SU-DHL-6 (cell line): Measurements from ENCODE around the gene ARL4A.

Experiments used
- H2AFZ ChIP-seq: fragments of 200-600 bp; sonication (generic); 2 replicates; pipeline ENCODE4 v1.6.1; 2014; ENCODE audit warnings: low read depth, mild to moderate bottlenecking, moderate library complexity, mixed read lengths, antibody characterized with exemption, low read length; ENCODE audit not compliant: severe bottlenecking
- H3F3A ChIP-seq: fragments of 200-600 bp; shearing (Covaris generic); 2 replicates; pipeline ENCODE4 v1.6.0; 2016; ENCODE audit warnings: antibody characterized with exemption, mild to moderate bottlenecking; ENCODE audit not compliant: insufficient read depth
- H3K27ac ChIP-seq: fragments of 200-600 bp; sonication (generic); 2 replicates; pipeline ENCODE4 v1.5.1; 2016; ENCODE audit warnings: low read depth, mild to moderate bottlenecking, low read length, moderate library complexity, mixed read lengths
- H3K27me3 ChIP-seq: fragments of 200-600 bp; sonication (generic), shearing (Covaris generic); 2 replicates; pipeline ENCODE4 v1.6.0; 2014; ENCODE audit warnings: mild to moderate bottlenecking, low read length
- H3K36me3 ChIP-seq: fragments of 200-600 bp; sonication (generic); 2 replicates; pipeline ENCODE4 v1.6.1; 2014; ENCODE audit warnings: mild to moderate bottlenecking, low read length, mixed read lengths
- H3K4me2 ChIP-seq: fragments of 300-600, 200-600 bp; shearing (Covaris generic), sonication (generic); 2 replicates; pipeline ENCODE4 v1.6.0; 2014; ENCODE audit warnings: low read length, low read depth, mild to moderate bottlenecking; ENCODE audit not compliant: poor library complexity, severe bottlenecking
- H3K4me3 ChIP-seq: fragments of 200-600 bp; sonication (generic); 2 replicates; pipeline ENCODE4 v1.5.1; 2014; ENCODE audit warnings: antibody characterized with exemption, low read length, mild to moderate bottlenecking, mixed read lengths; ENCODE audit not compliant: insufficient read depth, poor library complexity, severe bottlenecking
- H3K79me2 ChIP-seq: fragments of 200-600 bp; sonication (generic); 2 replicates; pipeline ENCODE4 v1.6.1; 2014; ENCODE audit warnings: mild to moderate bottlenecking, low read length, moderate library complexity; ENCODE audit not compliant: insufficient read depth
- H3K9ac ChIP-seq: fragments of 200-600 bp; sonication (generic); 2 replicates; pipeline ENCODE4 v1.7.0; 2014; ENCODE audit warnings: mild to moderate bottlenecking, low read length
- H3K9me2 ChIP-seq: fragments of 200-600 bp; sonication (generic); replicated peaks from 2 replicates; pipeline ENCODE4 v1.6.1; 2014; ENCODE audit warnings: low read length; ENCODE audit not compliant: insufficient read depth
- H3K9me3 ChIP-seq: fragments of 200-600 bp; sonication (generic); 2 replicates; pipeline ENCODE4 v1.6.1; 2014; ENCODE audit warnings: low read length, mixed read lengths; ENCODE audit not compliant: insufficient read depth
- H4K20me1 ChIP-seq: fragments of 200-600 bp; sonication (generic); 2 replicates; pipeline ENCODE4 v1.6.1; 2014; ENCODE audit warnings: low read depth, mild to moderate bottlenecking, antibody characterized with exemption, low read length, moderate library complexity, mixed read lengths
- EZH2phosphoT487 ChIP-seq: fragments of 200-600 bp; sonication (generic), shearing (Covaris generic); conservative IDR thresholded peaks from 2 replicates; pipeline ENCODE4 v1.6.1; 2018; ENCODE audit warnings: mild to moderate bottlenecking, antibody characterized with exemption, low read length, moderate library complexity, mixed read lengths
- TF ChIP-seq, protein P1 (sequence below): fragments of 200-600 bp; sonication (generic); IDR thresholded peaks from one replicate; pipeline ENCODE4 v1.5.1; 2017; ENCODE audit warnings: antibody characterized with exemption, mild to moderate bottlenecking, low read length, moderate library complexity; ENCODE audit not compliant: insufficient read depth, poor library complexity, severe bottlenecking

The ARL4A gene

DNA sequence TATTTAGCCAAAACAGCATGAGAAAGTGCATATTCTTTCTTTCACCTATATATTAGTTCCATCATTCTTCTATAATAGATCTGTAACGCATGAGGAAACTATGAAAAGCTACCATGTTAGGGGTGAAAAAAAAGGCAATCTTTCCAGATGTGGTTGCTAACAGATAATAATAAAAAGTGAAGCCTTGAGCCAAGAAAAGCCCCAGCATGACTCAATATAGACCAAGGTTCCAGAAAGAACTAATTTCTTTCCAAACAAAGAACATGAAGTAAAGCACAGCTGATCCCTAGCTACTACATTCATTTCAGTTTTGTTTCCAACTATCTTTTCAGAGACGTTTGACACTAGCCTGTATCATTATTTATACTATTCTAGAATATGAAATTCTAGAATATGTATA is 16.4 kb downstream of the ARL4A start:
- Histone ChIP-seq H3K4me2 (no peak overlapping the region), H4K20me1 (no peaks in the 10 kb centered on the region), H3K9me2 (no peaks in the 10 kb centered on the region), H3K4me3 (no peak overlapping the region), H2AFZ (no peak overlapping the region), H3K79me2 (no peaks in the 10 kb centered on the region), H3K27ac (no peak overlapping the region), H3K9ac (no peak overlapping the region), H3K9me3 (no peaks in the 10 kb centered on the region), H3F3A (no peaks in the 10 kb centered on the region), H3K27me3 (no peaks in the 10 kb centered on the region), H3K36me3 (no peaks in the 10 kb centered on the region; the same call in 1 of the 2 replicates)
- TF ChIP-seq, protein P1, sequence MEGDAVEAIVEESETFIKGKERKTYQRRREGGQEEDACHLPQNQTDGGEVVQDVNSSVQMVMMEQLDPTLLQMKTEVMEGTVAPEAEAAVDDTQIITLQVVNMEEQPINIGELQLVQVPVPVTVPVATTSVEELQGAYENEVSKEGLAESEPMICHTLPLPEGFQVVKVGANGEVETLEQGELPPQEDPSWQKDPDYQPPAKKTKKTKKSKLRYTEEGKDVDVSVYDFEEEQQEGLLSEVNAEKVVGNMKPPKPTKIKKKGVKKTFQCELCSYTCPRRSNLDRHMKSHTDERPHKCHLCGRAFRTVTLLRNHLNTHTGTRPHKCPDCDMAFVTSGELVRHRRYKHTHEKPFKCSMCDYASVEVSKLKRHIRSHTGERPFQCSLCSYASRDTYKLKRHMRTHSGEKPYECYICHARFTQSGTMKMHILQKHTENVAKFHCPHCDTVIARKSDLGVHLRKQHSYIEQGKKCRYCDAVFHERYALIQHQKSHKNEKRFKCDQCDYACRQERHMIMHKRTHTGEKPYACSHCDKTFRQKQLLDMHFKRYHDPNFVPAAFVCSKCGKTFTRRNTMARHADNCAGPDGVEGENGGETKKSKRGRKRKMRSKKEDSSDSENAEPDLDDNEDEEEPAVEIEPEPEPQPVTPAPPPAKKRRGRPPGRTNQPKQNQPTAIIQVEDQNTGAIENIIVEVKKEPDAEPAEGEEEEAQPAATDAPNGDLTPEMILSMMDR: no peak
- no peak for TF ChIP-seq EZH2phosphoT487

DNA sequence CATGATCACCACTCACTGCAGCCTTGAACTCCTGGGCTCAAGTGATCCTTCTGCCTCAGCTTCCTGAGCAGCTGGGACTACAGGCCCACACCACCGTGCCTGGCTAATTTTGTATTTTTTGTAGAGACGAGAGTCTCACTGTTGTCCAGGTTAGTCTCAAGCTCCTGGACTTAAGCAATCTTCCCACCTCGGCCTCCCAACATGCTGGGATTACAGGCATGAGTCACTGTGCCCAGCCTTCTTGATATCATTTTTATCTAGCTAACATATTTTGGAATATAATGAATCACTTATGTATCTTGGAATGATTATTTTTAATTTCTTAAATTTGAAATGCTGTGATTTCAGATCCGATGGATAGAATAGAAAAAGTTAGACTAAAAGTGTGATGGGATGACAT is 18.4 kb downstream of the ARL4A start:
- Histone ChIP-seq H3K4me2 (no peak overlapping the region), H3K36me3 (no peaks in the 10 kb centered on the region; the same call in 1 of the 2 replicates), H3K27ac (no peak overlapping the region), H3K9me3 (no peaks in the 10 kb centered on the region), H3K27me3 (no peaks in the 10 kb centered on the region), H3F3A (no peaks in the 10 kb centered on the region), H3K9me2 (no peaks in the 10 kb centered on the region), H3K79me2 (no peaks in the 10 kb centered on the region), H3K9ac (no peak overlapping the region), H2AFZ (no peak overlapping the region), H3K4me3 (no peak overlapping the region), H4K20me1 (no peaks in the 10 kb centered on the region)
- TF ChIP-seq EZH2phosphoT487: no peak
- TF ChIP-seq, protein P1: no peak

DNA sequence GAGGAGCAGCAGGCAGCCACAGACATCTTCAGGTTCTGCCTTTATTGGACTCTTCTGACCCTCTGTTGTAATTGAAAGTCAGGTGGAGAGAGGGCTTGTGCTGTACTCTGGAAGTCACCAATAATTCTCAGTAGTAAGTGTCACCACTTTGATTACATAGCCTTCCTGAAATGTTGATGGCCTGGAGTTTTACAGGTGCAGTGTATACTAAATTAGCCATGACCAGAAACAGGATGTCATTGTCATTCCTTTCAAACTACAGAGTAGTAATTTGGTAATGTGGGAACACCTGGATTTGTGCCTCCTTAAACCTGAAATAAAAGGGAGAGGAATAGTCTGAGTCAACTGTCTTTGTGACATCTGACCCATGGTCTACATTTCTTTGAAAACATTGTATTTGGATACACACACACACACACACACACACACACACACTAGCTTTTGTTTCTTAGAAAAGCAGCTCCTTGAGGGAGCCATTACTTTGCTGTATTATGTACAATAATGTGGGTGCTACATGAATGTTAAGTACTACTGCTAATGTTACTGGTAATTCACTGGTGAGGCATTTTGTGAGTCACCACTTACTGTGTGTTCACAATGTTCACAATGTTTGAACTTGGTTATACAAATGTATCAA is 19.6 kb downstream of the ARL4A start:
- Histone ChIP-seq H3K4me2 (no peak overlapping the region), H3K79me2 (no peaks in the 10 kb centered on the region), H3K4me3 (no peak overlapping the region), H2AFZ (no peak overlapping the region), H3K27me3 (no peaks in the 10 kb centered on the region), H3K36me3 (no peaks in the 10 kb centered on the region), H3K27ac (no peak overlapping the region), H3K9ac (no peak overlapping the region), H4K20me1 (no peaks in the 10 kb centered on the region), H3K9me2 (no peaks in the 10 kb centered on the region), H3K9me3 (no peaks in the 10 kb centered on the region), H3F3A (no peaks in the 10 kb centered on the region)
- no peak for TF ChIP-seq EZH2phosphoT487
- TF ChIP-seq, protein P1: no peak
